Astrocyte of the cerebellum (primary cell): ENCODE results near the gene ALOX12B.
A peak's percentile ranks its signal among the peaks of the same experiment; 100 is the strongest.
"Not testable (repeated sequence)": the region's sequence is repeated elsewhere in the genome, so short reads cannot be mapped to it uniquely, and the experiment has no call there.

Experiments used
- DNase-seq: peaks from one replicate; pipeline ENCODE4 v3.0.0-alpha.2; 2011; ENCODE audit warnings: low read depth
- H3K4me3 ChIP-seq: 2 replicates; pipeline ENCODE4 v1.5.1; 2011; ENCODE audit warnings: mild to moderate bottlenecking, low read depth, low read length, moderate library complexity
- CTCF ChIP-seq: IDR thresholded peaks from 2 replicates; pipeline ENCODE4 v1.5.1; 2012; ENCODE audit warnings: low read length, low read depth, moderate library complexity, mild to moderate bottlenecking; ENCODE audit errors: missing control alignments
- in situ Hi-C: cut with HindIII; loops from 2 replicates; pipeline ENCODE4 v1.10.0; 2017; ENCODE audit warnings: low sequenced_read_pairs

The ALOX12B gene

GRCh38 chr17:8109661-8110455 is 22.3 kb upstream of the ALOX12B start:
- no peak for DNase-seq
- H3K4me3 ChIP-seq, result no peak overlapping the region
- in situ Hi-C loops, result loop anchor here (5.0 to 25.0 kb wide), 4 partner anchors 42 to 202 kb away; partner anchors contain the start of genes ARHGEF15 and PER1
- peak; percentile 58 for TF ChIP-seq CTCF

GRCh38 chr17:8108972-8109660 is 21.6 kb upstream of the ALOX12B start:
- TF ChIP-seq CTCF, result no peak
- no peak overlapping the region for H3K4me3 ChIP-seq
- in situ Hi-C loops, result loop anchor here (25.0 kb wide), 1 partner anchor 203 kb away; the partner anchor contains the start of gene ARHGEF15
- DNase-seq, result no peak

- DNase-seq, H3K4me3 ChIP-seq: not testable (repeated sequence)
- in situ Hi-C loops, result loop anchor here (25.0 kb wide), 1 partner anchor 205 kb away; the partner anchor contains the start of gene ARHGEF15
These were observed 19.5 kb upstream of the ALOX12B start for GRCh38 chr17:8106980-8107379.

- no peak for DNase-seq
- in situ Hi-C loops, result loop anchor here (25.0 kb wide), 1 partner anchor 206 kb away; the partner anchor contains the start of gene ARHGEF15
These were observed 18.5 kb upstream of the ALOX12B start for GRCh38 chr17:8105957-8106398.

GRCh38 chr17:8104911-8105310 is 17.4 kb upstream of the ALOX12B start:
- no peak for DNase-seq
- in situ Hi-C loops, result loop anchor here (25.0 kb wide), 1 partner anchor 207 kb away; the partner anchor contains the start of gene ARHGEF15
- no peak for TF ChIP-seq CTCF
- no peak overlapping the region for H3K4me3 ChIP-seq

More at GRCh38 chr17:8105957-8106398, 18.5 kb upstream of the ALOX12B start:
- TF ChIP-seq CTCF, result no peak
- H3K4me3 ChIP-seq, result no peak overlapping the region

GRCh38 chr17:8103549-8103948 is 16.0 kb upstream of the ALOX12B start:
- in situ Hi-C loops, result loop anchor here (25.0 kb wide), 1 partner anchor 209 kb away; the partner anchor contains the start of gene ARHGEF15
- DNase-seq, result no peak
- no peak for TF ChIP-seq CTCF
- H3K4me3 ChIP-seq, result no peak overlapping the region
